HG03060 (cell line): Measurements from ENCODE around the gene ABHD8.

Experiments
- ATAC-seq: cut with Tn5 transposase; IDR thresholded peaks from one replicate; pipeline ENCODE4 v1.9.1; 2021; ENCODE audit warnings: low read depth, moderate number of reproducible peaks; ENCODE audit not compliant: unreplicated experiment

Gene ABHD8, protein sequence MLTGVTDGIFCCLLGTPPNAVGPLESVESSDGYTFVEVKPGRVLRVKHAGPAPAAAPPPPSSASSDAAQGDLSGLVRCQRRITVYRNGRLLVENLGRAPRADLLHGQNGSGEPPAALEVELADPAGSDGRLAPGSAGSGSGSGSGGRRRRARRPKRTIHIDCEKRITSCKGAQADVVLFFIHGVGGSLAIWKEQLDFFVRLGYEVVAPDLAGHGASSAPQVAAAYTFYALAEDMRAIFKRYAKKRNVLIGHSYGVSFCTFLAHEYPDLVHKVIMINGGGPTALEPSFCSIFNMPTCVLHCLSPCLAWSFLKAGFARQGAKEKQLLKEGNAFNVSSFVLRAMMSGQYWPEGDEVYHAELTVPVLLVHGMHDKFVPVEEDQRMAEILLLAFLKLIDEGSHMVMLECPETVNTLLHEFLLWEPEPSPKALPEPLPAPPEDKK

DNA sequence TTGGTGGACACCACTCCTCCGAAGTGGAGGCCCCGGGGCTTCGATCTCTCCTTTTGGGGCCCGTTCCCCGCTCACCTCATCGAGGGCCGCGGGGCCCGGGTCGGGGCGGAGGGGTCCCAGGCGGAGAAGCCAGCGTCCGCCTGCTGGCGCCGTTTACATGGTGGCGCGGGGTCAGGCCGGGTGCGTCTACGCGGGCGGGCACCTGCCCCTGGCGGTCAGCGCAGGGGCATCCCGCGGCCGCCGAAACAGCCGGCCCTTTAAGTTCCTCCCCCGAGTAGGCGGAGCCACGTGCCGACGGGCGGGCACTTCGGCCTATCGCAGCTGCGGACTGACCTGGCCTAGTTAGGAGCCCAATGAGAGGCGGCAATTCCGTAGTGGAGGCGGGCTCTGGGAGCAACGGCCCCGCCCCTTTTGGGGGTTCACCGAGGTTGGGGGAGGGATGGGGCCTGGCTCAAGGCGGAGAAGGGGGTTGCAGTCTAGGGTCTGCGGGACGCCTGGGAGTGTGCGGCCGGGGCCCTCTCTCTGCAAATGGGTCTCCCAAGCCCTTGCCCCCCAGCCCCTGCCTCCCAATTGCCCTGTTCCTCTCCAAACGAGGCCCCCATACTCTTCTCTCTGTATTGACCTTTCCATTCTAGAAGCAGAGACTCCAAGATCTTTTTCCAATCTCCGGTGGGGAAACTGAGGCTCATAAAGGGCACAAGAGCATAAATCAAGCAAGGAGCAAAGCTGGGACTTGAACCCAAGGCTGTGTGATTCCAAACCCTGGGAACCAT is at the start of gene ABHD8:
Gene ABHD8 (minus strand): TSS at position 259 of the 773 bp plus-strand sequence. CDS start 1,809 bp downstream, outside the sequence.
- ATAC-seq: no peak

GRCh38 chr19:17352608-17353280 is 49.5 kb upstream of the ABHD8 start:
- ATAC-seq: no peak

DNA sequence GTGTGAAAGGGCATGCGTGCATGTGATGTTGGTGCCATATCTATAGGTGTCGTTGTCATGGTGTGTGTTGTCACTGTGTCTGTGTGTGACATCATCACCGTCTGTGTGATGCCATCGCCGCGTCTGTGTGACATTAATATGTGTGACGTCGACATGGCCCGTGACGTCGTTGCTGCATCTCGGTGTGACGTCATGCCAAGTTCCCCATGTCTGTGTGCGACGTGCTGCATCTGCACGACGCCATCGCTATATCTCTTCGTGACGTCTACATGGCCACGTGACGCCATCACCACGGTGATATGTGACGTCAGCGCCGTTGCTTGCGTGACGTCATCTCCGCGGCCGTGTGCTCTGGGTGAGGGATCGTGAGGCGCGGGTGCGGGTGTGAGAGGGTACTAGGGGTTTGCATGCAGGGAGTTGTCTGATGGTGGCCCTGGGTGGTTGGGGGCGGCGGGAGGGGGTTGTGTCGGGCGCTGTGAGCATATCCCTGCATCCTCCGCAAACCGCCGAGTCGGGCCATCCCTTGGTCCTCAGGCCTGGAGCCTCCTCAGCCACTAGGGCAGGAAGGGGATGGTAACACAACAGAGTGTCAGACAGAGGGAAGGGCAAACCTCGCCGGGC is 48.7 kb upstream of the ABHD8 start:
- ATAC-seq: no peak

GRCh38 chr19:17348700-17349099 is 45.5 kb upstream of the ABHD8 start:
- no peak for ATAC-seq

DNA sequence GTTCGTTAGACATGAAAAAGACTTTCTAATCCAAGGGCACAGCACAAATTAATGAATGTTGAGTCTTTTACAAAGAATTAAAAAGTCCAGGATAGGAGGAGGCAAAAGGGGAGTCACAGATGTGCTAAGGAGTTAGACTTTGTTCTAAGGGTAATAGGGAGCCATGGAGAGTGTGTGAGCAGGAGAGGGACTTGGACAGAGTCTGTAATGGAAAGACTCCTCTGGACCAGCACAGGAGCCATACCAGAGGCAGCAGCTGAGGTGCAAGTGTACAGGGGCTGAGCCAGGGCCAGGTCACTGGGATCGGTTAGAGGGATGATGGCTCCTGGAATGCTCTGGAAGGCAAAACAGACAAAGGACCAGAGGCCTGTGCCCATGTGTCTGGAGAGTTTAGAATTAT is 44.7 kb upstream of the ABHD8 start:
- ATAC-seq: no peak

GRCh38 chr19:17347361-17347760 is 44.1 kb upstream of the ABHD8 start:
- no peak for ATAC-seq

GRCh38 chr19:17346109-17346671 is 43.0 kb upstream of the ABHD8 start:
- no peak for ATAC-seq

DNA sequence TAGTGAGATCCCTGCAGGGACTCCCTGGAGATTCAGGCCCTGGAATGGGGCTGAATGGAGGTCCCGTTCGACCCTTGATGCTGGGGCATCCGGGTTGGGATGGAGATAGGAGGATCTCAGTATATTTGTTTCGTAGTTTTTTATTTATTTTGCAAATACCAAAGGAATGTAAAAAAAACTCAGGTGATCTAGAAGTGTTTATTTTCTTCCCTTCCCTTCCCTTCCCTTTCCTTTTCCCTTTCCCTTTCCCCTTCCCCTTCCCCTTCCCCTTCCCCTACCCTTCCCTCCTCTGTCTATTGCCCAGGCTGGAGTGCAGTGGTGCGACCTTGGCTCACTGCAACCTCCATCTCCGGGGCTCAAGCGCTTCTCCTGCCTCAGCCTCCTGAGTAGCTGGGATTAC is 38.6 kb upstream of the ABHD8 start:
- ATAC-seq: no peak

DNA sequence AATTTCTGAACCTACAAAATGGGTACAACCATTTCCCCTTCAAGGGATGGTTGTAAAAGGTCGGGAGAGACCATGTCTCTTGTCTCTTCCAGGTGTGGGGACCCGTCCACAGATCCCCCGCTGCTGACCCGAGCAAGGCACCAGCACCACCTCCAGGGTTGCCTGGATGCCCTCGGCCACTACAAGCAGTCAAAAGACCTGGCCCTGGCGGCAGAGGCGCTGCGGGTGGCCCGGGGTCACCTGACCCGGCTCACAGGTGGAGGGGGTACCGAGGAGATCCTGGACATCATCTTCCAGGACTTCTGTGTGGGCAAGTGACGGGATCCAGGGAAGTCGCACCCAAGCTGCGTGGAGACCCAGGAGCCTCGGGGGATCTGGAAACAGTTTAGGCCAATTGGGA is 38.2 kb upstream of the ABHD8 start:
- no peak for ATAC-seq

- no peak for ATAC-seq
These were observed 37.7 kb upstream of the ABHD8 start for GRCh38 chr19:17340871-17341357.

DNA sequence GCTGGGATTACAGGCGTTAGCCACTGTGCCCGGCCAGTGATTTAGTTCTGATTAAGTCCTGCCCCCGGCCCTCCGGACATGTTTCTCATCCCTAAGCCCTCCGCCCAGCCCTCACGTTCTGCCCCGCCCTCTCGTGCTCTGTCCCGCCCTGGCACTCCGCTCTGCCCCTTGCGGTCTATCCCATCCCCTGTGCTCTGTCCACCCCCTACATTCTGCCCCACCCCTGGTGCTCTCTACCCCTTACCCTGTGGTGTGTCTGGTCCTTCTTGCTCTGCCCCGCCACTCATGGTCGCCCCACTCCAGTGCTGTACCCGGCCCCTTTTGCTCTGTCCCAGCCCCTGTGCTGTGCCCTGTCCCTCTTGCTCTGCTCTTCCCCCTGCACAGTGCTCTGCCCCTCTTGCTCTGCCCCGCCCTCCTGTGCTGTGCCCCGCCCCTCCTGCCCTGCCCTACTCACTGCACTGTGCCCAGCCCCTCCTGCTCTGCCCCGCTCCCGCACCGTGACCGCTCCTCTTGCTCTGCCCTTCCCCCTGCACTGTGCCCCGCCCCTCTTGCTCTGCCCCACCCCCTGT is 37.2 kb upstream of the ABHD8 start:
- no peak for ATAC-seq

DNA sequence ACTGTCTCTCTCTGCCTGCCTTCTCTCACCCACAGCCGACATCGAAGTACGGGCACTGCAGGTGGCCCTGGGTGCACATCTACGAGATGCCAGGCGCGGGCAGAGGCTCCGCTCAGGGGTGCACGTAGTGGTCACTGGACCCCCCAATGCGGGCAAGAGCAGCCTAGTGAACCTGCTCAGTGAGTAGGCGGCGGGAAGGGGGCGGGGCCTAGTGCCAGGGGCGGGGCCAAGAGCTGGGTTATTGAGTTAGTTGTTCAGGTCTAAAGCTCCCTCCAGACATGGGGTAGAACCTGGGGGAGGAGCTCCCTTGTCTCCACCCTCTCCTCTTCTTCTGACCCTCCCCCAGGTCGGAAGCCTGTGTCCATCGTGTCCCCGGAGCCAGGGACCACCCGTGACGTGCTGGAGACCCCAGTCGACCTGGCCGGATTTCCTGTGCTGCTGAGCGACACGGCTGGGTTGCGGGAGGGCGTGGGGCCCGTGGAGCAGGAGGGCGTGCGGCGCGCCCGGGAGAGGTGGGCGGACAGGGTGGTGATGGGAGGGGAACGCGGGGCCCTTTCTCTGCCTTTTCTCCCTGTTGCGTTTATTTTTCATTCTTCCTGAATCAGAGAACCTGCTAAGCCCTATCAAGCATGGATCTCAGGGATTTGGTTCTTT is 36.0 kb upstream of the ABHD8 start:
- ATAC-seq: no peak

DNA sequence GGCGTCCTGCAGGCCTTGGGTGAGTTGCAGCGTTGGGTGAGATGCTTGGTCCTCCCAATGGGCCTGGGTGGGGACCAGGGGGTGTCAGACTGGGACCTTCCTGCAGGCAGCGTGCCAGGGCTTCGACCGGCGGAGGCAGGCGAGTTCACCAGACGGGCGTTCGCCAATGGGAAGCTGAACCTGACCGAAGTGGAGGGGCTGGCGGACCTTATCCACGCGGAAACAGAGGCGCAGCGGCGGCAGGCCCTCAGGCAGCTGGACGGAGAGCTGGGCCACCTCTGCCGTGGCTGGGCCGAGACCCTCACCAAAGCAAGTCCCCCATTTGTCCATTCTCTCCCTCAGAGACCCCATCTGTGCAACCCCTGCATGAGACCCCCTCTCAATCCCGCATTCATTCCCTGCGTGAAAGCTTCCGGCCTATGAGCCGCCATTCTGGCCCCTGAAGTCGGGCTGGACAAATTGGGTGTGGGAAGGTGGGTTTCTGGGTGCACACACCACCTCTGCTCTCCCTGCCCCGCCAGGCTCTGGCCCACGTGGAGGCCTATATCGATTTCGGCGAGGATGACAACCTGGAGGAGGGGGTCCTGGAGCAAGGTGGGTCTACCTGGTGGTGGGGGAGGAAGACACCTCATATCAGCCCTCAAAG is 35.3 kb upstream of the ABHD8 start:
- ATAC-seq: no peak

DNA sequence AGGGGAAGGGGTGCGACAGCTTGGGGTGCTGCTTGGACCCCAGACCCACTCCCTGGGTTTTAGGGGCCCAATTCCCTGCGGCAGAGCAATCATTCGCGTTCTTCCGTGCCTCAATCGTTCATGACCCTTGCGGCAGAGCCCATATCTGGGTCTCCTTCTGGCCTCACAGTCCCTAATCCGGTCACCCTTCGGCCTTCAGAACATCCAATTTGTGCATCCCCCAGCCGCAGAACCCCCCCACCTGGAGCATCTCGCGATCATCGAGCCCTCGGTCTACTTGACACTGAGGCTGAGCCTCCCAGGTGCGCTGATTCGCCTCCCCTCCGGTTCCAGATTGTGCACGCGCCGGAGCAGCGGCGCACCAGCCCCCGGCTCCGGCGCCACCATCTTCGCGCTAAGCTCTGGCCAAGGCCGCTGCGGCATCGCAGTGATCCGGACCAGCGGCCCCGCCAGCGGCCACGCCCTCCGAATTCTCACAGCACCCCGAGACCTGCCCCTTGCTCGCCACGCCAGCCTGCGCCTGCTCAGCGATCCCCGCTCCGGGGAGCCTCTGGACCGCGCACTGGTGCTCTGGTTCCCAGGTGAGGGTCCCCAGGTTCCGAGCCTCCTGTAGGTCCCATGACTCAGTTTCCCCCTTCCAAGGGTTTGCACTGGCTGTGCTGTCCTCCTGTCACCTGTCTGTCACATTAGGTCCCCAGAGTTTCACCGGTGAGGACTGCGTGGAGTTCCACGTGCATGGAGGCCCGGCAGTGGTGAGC is 34.6 kb upstream of the ABHD8 start:
- no peak for ATAC-seq

DNA sequence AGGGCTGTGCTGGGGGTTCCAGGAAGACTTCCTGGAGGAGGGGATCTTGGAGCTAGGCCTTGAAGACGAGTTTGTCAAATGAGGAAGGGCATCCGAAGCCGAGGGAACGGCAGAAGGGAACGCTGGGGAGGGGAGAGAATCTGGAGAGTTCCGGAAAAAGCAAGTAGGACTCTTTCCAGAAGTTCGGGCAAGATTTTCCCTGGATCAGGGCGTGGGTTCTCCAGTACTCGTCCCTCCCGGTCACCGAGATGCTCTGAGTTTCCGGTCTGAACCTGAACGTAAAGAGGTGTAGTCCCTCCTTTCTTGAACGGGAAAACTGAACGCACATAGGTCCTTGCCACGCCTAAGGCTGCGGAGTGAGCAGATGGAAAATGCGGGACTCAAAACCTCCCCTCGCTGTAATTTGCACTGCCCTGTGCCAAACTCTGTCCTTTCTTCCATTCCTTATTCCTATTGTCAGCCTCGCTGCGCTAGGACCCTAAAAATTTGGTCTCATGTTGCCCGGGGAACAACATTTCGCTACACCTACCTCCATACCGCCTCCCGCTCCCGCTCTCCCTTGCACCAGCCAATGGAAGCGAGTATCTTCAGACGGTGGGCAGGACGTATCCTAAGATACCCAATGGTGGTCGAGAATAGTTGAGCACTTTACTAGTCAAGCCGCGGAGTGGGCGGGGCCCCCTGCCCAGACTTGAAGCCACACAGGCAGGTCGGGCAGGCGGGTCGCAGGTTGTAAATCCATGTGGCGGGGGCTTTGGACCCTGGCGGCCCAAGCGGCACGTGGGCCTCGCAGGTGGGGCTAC is 33.8 kb upstream of the ABHD8 start, which contains the start of gene GTPBP3:
Gene GTPBP3 (plus strand): TSS at position 682 of the 803 bp plus-strand sequence. CDS start 59 bp downstream, at position 741.
- ATAC-seq: peak; percentile 63

GRCh38 chr19:17335575-17335974 is 32.4 kb upstream of the ABHD8 start:
- ATAC-seq: no peak
